GM18861 (cell line): ENCODE measurements around the gene CENPP.
"Not testable (repeated sequence)": the region's sequence is repeated elsewhere in the genome, so short reads cannot be mapped to it uniquely, and the experiment has no call there.

Experiments used
- ATAC-seq: cut with Tn5 transposase; IDR thresholded peaks from one replicate; pipeline ENCODE4 v1.9.1; 2021; ENCODE audit not compliant: unreplicated experiment

CENPP gene

GRCh38 chr9:92611621-92612285 is 286.0 kb downstream of the CENPP start:
- no peak for ATAC-seq

GRCh38 chr9:92612292-92612691 is 286.5 kb downstream of the CENPP start:
- no peak for ATAC-seq

GRCh38 chr9:92612816-92613215 is 287.1 kb downstream of the CENPP start:
- ATAC-seq, result no peak

GRCh38 chr9:92613268-92614122 is 287.7 kb downstream of the CENPP start:
- ATAC-seq, result no peak

GRCh38 chr9:92614123-92614510 is 288.4 kb downstream of the CENPP start:
- no peak for ATAC-seq

- no peak for ATAC-seq
Observed at GRCh38 chr9:92614763-92615461, 289.2 kb downstream of the CENPP start.

- no peak for ATAC-seq
Observed at GRCh38 chr9:92615790-92616189, 290.0 kb downstream of the CENPP start.

GRCh38 chr9:92616199-92616641 is 290.5 kb downstream of the CENPP start:
- ATAC-seq, result no peak

- ATAC-seq, result no peak
Observed at GRCh38 chr9:92616655-92617111, 290.9 kb downstream of the CENPP start.

- no peak for ATAC-seq
Observed at GRCh38 chr9:92617195-92617813, 291.6 kb downstream of the CENPP start.

GRCh38 chr9:92617951-92618510 is 292.3 kb downstream of the CENPP start:
- no peak for ATAC-seq

- no peak for ATAC-seq
Observed at GRCh38 chr9:92618633-92619225, 293.0 kb downstream of the CENPP start.

GRCh38 chr9:92619601-92620300 is 294.0 kb downstream of the CENPP start:
- no peak for ATAC-seq

- no peak for ATAC-seq
Observed at GRCh38 chr9:92620845-92621244, 295.1 kb downstream of the CENPP start.

- ATAC-seq, result not testable (repeated sequence)
Observed at GRCh38 chr9:92623936-92624335, 298.2 kb downstream of the CENPP start.

- ATAC-seq, result no peak
Observed at GRCh38 chr9:92626484-92626883, 300.7 kb downstream of the CENPP start.

- ATAC-seq, result no peak
Observed at GRCh38 chr9:92627651-92628050, 301.9 kb downstream of the CENPP start.

GRCh38 chr9:92631452-92632343 is 305.9 kb downstream of the CENPP start:
- ATAC-seq, result no peak

GRCh38 chr9:92632641-92633040 is 306.9 kb downstream of the CENPP start:
- ATAC-seq, result no peak
